HepG2 (cell line): ENCODE measurements around the gene TBC1D20. TPM values are rescaled to one million over a fixed set of nuclear protein-coding genes. Genes with fewer than 3 reads are reported as not detected.

Source experiments
- CAMTA2 ChIP-seq: sonication (generic); formaldehyde crosslinking; IDR thresholded peaks from 2 replicates; pipeline ENCODE4 v1.4.0; 2020; ENCODE audit warnings: mild to moderate bottlenecking, missing genetic modification reagents, borderline replicate concordance
- ELF1 ChIP-seq: sonication (generic); formaldehyde crosslinking; IDR thresholded peaks from 2 replicates; pipeline ENCODE4 v1.4.0; 2020; ENCODE audit warnings: missing genetic modification reagents
- MTF1 ChIP-seq: sonication (generic); formaldehyde crosslinking; IDR thresholded peaks from 2 replicates; pipeline ENCODE4 v1.5.0; 2020; ENCODE audit warnings: missing genetic modification reagents
- PRMT3 ChIP-seq: sonication (generic); formaldehyde crosslinking; IDR thresholded peaks from 2 replicates; pipeline ENCODE4 v1.8.1; 2022; ENCODE audit warnings: low read depth, mild to moderate bottlenecking, moderate library complexity, missing genetic modification reagents, borderline replicate concordance
- RARA ChIP-seq: IDR thresholded peaks from 2 replicates; pipeline ENCODE4 v1.6.1; 2016; ENCODE audit warnings: missing genetic modification reagents, missing compliant biosample characterization
- REST ChIP-seq, 2 experiments: IDR thresholded peaks; 2 replicates each; pipeline ENCODE4 v1.6.1; 2011 to 2012; ENCODE audit warnings: low read length in 2 of 2, borderline replicate concordance in 1 of 2, low read depth in 1 of 2, mild to moderate bottlenecking in 1 of 2, moderate library complexity in 1 of 2
- SP4 ChIP-seq: sonication (generic); formaldehyde crosslinking; IDR thresholded peaks from 2 replicates; pipeline ENCODE4 v1.8.1; 2023; ENCODE audit warnings: mild to moderate bottlenecking, missing genetic modification reagents
- TBL1XR1 ChIP-seq: fragments of 150-350 bp; IDR thresholded peaks from 2 replicates; pipeline ENCODE4 v1.6.1; 2014; ENCODE audit warnings: borderline replicate concordance, low read length; ENCODE audit not compliant: partially characterized antibody
- ZNF652 ChIP-seq: IDR thresholded peaks from 2 replicates; pipeline ENCODE4 v1.6.1; 2016; ENCODE audit warnings: low read depth, borderline replicate concordance
- ZNF766 ChIP-seq: sonication (generic); formaldehyde crosslinking; IDR thresholded peaks from 2 replicates; pipeline ENCODE4 v1.5.0; 2020; ENCODE audit warnings: missing genetic modification reagents, borderline replicate concordance
- polyA plus RNA-seq, 8 experiments: library from polyadenylated mRNA; depleted of rRNA in 3 of 8; stranded (reverse) in 7 of 8; unstranded in 1 of 8; fragments of >200 nt; fragmentation: Illumina TruSeq in 4 of 8; extraction: Trizol in 4 of 8; gene quantifications; 2 replicates each; pipeline versions ENCODE4 v1.2.1 to v1.2.3, GENCODE V29; 2011 to 2016; ENCODE audit warnings: low read depth in 4 of 8, missing spikeins in 1 of 8, mixed read lengths in 1 of 8; ENCODE audit not compliant: insufficient read depth in 1 of 8
- total RNA-seq, 5 experiments: library from RNA; depleted of rRNA; stranded (reverse); fragments of >200 nt; fragmentation: Illumina TruSeq; extraction: Trizol; gene quantifications; 2 replicates each; pipeline ENCODE4 v1.2.3, GENCODE V29; 2016; ENCODE audit warnings: low read depth in 1 of 5
- TF ChIP-seq, protein P1 (sequence below): sonication (generic); formaldehyde crosslinking; IDR thresholded peaks from 2 replicates; pipeline ENCODE4 v1.8.1; 2023; ENCODE audit warnings: mild to moderate bottlenecking, missing genetic modification reagents
- TF ChIP-seq, protein P2 (sequence below): sonication (generic); formaldehyde crosslinking; IDR thresholded peaks from 2 replicates; pipeline ENCODE4 v1.5.0; 2020; ENCODE audit warnings: mild to moderate bottlenecking, missing genetic modification reagents, borderline replicate concordance
- TF ChIP-seq, protein P3 (sequence below): sonication (generic); formaldehyde crosslinking; IDR thresholded peaks from 2 replicates; pipeline ENCODE4 v1.5.0; 2020; ENCODE audit warnings: missing genetic modification reagents, mild to moderate bottlenecking, borderline replicate concordance
- TF ChIP-seq, protein P4 (sequence below): sonication (generic); formaldehyde crosslinking; IDR thresholded peaks from 2 replicates; pipeline ENCODE4 v1.8.1; 2023; ENCODE audit warnings: mild to moderate bottlenecking, missing genetic modification reagents, borderline replicate concordance

The TBC1D20 gene
- total and polyA plus RNA-seq, 2 of the 13 experiments (the other 11 are each of a cell fraction or from before 2014, with no cell fraction given) = 36.6 to 47.1 TPM

- TF ChIP-seq PRMT3 (CRISPR knock-in tag) = 0 out of 2 replicates have a peak, but pooled peaks have one; percentile 28
- TF ChIP-seq, protein P1, sequence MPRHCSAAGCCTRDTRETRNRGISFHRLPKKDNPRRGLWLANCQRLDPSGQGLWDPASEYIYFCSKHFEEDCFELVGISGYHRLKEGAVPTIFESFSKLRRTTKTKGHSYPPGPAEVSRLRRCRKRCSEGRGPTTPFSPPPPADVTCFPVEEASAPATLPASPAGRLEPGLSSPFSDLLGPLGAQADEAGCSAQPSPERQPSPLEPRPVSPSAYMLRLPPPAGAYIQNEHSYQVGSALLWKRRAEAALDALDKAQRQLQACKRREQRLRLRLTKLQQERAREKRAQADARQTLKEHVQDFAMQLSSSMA = no peak
- TF ChIP-seq ZNF652 (CRISPR knock-in tag) = 0 out of 2 replicates have a peak, but pooled peaks have one; percentile 7
- TF ChIP-seq, protein P2, sequence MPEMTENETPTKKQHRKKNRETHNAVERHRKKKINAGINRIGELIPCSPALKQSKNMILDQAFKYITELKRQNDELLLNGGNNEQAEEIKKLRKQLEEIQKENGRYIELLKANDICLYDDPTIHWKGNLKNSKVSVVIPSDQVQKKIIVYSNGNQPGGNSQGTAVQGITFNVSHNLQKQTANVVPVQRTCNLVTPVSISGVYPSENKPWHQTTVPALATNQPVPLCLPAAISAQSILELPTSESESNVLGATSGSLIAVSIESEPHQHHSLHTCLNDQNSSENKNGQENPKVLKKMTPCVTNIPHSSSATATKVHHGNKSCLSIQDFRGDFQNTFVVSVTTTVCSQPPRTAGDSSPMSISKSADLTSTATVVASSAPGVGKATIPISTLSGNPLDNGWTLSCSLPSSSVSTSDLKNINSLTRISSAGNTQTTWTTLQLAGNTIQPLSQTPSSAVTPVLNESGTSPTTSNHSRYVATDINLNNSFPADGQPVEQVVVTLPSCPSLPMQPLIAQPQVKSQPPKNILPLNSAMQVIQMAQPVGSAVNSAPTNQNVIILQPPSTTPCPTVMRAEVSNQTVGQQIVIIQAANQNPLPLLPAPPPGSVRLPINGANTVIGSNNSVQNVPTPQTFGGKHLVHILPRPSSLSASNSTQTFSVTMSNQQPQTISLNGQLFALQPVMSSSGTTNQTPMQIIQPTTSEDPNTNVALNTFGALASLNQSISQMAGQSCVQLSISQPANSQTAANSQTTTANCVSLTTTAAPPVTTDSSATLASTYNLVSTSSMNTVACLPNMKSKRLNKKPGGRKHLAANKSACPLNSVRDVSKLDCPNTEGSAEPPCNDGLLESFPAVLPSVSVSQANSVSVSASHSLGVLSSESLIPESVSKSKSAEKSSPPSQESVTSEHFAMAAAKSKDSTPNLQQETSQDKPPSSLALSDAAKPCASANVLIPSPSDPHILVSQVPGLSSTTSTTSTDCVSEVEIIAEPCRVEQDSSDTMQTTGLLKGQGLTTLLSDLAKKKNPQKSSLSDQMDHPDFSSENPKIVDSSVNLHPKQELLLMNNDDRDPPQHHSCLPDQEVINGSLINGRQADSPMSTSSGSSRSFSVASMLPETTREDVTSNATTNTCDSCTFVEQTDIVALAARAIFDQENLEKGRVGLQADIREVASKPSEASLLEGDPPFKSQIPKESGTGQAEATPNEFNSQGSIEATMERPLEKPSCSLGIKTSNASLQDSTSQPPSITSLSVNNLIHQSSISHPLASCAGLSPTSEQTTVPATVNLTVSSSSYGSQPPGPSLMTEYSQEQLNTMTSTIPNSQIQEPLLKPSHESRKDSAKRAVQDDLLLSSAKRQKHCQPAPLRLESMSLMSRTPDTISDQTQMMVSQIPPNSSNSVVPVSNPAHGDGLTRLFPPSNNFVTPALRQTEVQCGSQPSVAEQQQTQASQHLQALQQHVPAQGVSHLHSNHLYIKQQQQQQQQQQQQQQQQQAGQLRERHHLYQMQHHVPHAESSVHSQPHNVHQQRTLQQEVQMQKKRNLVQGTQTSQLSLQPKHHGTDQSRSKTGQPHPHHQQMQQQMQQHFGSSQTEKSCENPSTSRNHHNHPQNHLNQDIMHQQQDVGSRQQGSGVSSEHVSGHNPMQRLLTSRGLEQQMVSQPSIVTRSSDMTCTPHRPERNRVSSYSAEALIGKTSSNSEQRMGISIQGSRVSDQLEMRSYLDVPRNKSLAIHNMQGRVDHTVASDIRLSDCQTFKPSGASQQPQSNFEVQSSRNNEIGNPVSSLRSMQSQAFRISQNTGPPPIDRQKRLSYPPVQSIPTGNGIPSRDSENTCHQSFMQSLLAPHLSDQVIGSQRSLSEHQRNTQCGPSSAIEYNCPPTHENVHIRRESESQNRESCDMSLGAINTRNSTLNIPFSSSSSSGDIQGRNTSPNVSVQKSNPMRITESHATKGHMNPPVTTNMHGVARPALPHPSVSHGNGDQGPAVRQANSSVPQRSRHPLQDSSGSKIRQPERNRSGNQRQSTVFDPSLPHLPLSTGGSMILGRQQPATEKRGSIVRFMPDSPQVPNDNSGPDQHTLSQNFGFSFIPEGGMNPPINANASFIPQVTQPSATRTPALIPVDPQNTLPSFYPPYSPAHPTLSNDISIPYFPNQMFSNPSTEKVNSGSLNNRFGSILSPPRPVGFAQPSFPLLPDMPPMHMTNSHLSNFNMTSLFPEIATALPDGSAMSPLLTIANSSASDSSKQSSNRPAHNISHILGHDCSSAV (CRISPR knock-in tag) = no peak; the same call in 1 of the 2 replicates
- no peak for TF ChIP-seq CAMTA2 (CRISPR knock-in tag)
- TF ChIP-seq, protein P3, sequence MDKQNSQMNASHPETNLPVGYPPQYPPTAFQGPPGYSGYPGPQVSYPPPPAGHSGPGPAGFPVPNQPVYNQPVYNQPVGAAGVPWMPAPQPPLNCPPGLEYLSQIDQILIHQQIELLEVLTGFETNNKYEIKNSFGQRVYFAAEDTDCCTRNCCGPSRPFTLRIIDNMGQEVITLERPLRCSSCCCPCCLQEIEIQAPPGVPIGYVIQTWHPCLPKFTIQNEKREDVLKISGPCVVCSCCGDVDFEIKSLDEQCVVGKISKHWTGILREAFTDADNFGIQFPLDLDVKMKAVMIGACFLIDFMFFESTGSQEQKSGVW (CRISPR knock-in tag) = no peak
- no peak for TF ChIP-seq TBL1XR1
- no peak for TF ChIP-seq RARA (CRISPR knock-in tag)
- TF ChIP-seq ZNF766 (CRISPR knock-in tag) = no peak
- TF ChIP-seq, protein P4, sequence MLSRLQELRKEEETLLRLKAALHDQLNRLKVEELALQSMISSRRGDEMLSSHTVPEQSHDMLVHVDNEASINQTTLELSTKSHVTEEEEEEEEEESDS (CRISPR knock-in tag) = no peak
- TF ChIP-seq REST (IDR thresholded peaks at IDR 0.05; ENCODE audit: borderline replicate concordance in 1 of 2, low read depth in 1 of 2, low read length in 2 of 2) = no peak
- TF ChIP-seq MTF1 (CRISPR knock-in tag) = no peak
- TF ChIP-seq ELF1 (CRISPR knock-in tag) = no peak
- peak; percentile 36; the same call in 1 of the 2 replicates for TF ChIP-seq SP4 (CRISPR knock-in tag)
Observed at GRCh38 chr20:400454-401275, 61.7 kb downstream of the TBC1D20 start (continued).
